ENCODE data around the gene LSM12. TPM values are rescaled to one million over a fixed set of nuclear protein-coding genes. Genes with fewer than 3 reads are reported as not detected.
A peak's percentile ranks its signal among the peaks of the same experiment; 100 is the strongest.

Gene LSM12
- total RNA-seq, 1 experiment from 2014 or later = 128 TPM

DNA sequence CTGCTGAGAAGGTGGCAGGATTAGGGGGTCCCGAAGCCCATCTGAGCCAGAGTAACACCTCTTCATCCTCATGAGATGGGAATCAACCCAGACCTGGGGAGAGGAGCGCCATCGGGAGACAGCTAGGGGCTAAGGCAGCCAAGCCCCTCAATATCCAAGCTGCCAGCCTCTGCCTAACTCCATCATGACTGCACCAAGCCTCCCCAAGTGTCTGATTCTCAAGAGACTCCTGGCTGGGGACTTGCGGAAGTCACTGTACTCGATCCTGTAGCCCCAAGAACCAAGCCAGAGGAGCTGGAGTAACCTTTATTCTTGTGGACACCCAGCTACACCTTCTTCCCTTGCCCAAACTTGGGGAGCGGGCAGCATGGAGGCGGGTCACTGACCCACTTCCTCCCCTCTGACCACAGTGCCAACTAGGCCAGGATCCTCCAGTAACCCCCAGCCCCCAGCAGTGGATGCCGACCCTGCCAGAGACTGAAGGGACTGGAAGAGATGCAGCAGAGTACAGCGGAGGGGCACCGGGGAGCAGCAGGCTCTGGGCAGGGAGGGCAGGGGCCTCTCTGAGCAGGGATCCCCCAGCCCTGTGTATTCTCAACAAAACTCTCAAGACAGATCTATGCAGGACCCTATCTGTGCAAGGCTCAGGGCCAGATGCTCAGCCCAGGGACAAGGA is 43.7 kb upstream of the LSM12 start:
- Histone ChIP-seq H3K27me3 (ENCODE audit: insufficient read depth, low read length) (no peaks in the 10 kb centered on the region), H3K79me1 (ENCODE audit: insufficient read depth, low read depth, low read length, poor library complexity, severe bottlenecking) (no peaks in the 10 kb centered on the region), H2AK5ac (ENCODE audit: insufficient read length, low read length) (no peak overlapping the region), H4K5ac (ENCODE audit: insufficient read length, low read depth, low read length) (no peak overlapping the region), H4K8ac (replicated peaks; ENCODE audit: insufficient read length, low read depth, low read length) (no peak overlapping the region), H3K4me2 (ENCODE audit: insufficient read depth, insufficient read length, low read length) (peak overlapping the region; percentile 28), H3K9me3 (ENCODE audit: control insufficient read depth, low read depth, low read length) (no peaks in the 10 kb centered on the region), H2BK15ac (ENCODE audit: low read depth, low read length) (no peak overlapping the region), H3K79me2 (ENCODE audit: insufficient read depth, low read length) (no peaks in the 10 kb centered on the region), H3K14ac (ENCODE audit: insufficient read depth, low read length) (no peak overlapping the region; the same call in 1 of the 2 replicates), H2BK20ac (ENCODE audit: low read depth, low read length, poor library complexity, severe bottlenecking) (no peak overlapping the region), H3K18ac (ENCODE audit: insufficient read length, low read depth, low read length) (no peak overlapping the region), H3K9ac (ENCODE audit: extremely low read depth, insufficient read length, low read length) (no peak overlapping the region), H2BK5ac (ENCODE audit: insufficient read length, low read length) (no peak overlapping the region), H4K91ac (ENCODE audit: insufficient read length, low read depth, low read length) (no peak overlapping the region), H2BK12ac (ENCODE audit: insufficient read length, low read depth, low read length) (no peak overlapping the region), H3K23ac (ENCODE audit: insufficient read length, low read depth, low read length) (no peak overlapping the region), H3K56ac (ENCODE audit: insufficient read length, low read depth, low read length) (no peak overlapping the region), H3T11ph (ENCODE audit: low read length) (no peak overlapping the region), H3K4ac (ENCODE audit: low read depth, low read length) (no peak overlapping the region), H4K20me1 (ENCODE audit: control insufficient read depth, insufficient read depth, insufficient read length) (no peaks in the 10 kb centered on the region), H3K27ac (ENCODE audit: insufficient read length, low read depth, low read length) (no peak overlapping the region), H2BK120ac (ENCODE audit: low read depth, low read length, poor library complexity, severe bottlenecking) (no peak overlapping the region), H3K23me2 (ENCODE audit: insufficient read length, low read depth, low read length, poor library complexity, severe bottlenecking) (no peaks in the 10 kb centered on the region), H2AFZ (ENCODE audit: low read length) (no peak overlapping the region), H3K4me1 (ENCODE audit: insufficient read depth, low read length) (peaks cover 5% of the 10 kb centered on the region; the same call in 1 of the 2 replicates)
- Mint-ChIP-seq H3K36me3 (ENCODE audit: insufficient read depth in 1 of 3, low read depth in 3 of 3) (peaks cover 0 to 17% (median 5%) of the 10 kb centered on the region in 3 experiments; a peak in 3 of 7 replicates), H3K9me3 (no peaks in the 10 kb centered on the region), H3K27ac (no peak overlapping the region), H3K27me3 (ENCODE audit: low read depth) (no peaks in the 10 kb centered on the region; the same call in 1 of the 2 replicates), H3K4me3 (peak overlapping the region; percentile 14 to 43; a peak in 1 of 5 replicates), H3K4me1 (peaks cover 31 to 38% of the 10 kb centered on the region in 2 experiments)
- WGBS (ENCODE audit: extremely low coverage, insufficient read length, low lambda C conversion rate) = no CpG with 5 or more reads among the region's 10 CpGs
- TF ChIP-seq, protein P1, sequence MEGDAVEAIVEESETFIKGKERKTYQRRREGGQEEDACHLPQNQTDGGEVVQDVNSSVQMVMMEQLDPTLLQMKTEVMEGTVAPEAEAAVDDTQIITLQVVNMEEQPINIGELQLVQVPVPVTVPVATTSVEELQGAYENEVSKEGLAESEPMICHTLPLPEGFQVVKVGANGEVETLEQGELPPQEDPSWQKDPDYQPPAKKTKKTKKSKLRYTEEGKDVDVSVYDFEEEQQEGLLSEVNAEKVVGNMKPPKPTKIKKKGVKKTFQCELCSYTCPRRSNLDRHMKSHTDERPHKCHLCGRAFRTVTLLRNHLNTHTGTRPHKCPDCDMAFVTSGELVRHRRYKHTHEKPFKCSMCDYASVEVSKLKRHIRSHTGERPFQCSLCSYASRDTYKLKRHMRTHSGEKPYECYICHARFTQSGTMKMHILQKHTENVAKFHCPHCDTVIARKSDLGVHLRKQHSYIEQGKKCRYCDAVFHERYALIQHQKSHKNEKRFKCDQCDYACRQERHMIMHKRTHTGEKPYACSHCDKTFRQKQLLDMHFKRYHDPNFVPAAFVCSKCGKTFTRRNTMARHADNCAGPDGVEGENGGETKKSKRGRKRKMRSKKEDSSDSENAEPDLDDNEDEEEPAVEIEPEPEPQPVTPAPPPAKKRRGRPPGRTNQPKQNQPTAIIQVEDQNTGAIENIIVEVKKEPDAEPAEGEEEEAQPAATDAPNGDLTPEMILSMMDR (conservative IDR thresholded peaks at IDR 0.05) = no peak
- no peak for DNase-seq

Data from H9 (cell line).